ENCODE data around the gene NABP2.
"Not testable (repeated sequence)": the region's sequence is repeated elsewhere in the genome, so short reads cannot be mapped to it uniquely, and the experiment has no call there.

NABP2 gene

GRCh38 chr12:56257491-56258067 is 33.4 kb downstream of the NABP2 start:
- DNase-seq (ENCODE audit: low read depth) = no peak
- peak overlapping the region; percentile 87 for H3K4me3 ChIP-seq (ENCODE audit: low read depth, low read length)

GRCh38 chr12:56258068-56258819 is 34.1 kb downstream of the NABP2 start, which contains the start of gene ANKRD52:
Gene ANKRD52 (minus strand): TSS chr12:56258384. CDS start chr12:56258269, 115 bp downstream.
- peak; percentile 40 for TF ChIP-seq CTCF (IDR thresholded peaks at IDR 0.05; ENCODE audit: low read depth, low read length, missing control alignments)
- in situ Hi-C loops (cut with HindIII; ENCODE audit: low sequenced_read_pairs) = no loop called here
- peak; percentile 32 for DNase-seq (ENCODE audit: low read depth)
- H3K4me3 ChIP-seq (ENCODE audit: low read depth, low read length) = peak within 1 kb of the TSS; percentile 87

More at GRCh38 chr12:56257491-56258067, 33.4 kb downstream of the NABP2 start:
- in situ Hi-C loops (cut with HindIII; ENCODE audit: low sequenced_read_pairs) = no loop called here
- TF ChIP-seq CTCF (IDR thresholded peaks at IDR 0.05; ENCODE audit: low read depth, low read length, missing control alignments) = peak; percentile 1

- in situ Hi-C loops (cut with HindIII; ENCODE audit: low sequenced_read_pairs) = no loop called here
These were observed 34.7 kb downstream of the NABP2 start for GRCh38 chr12:56258820-56259183.

GRCh38 chr12:56260380-56260779 is 36.2 kb downstream of the NABP2 start:
- in situ Hi-C loops (cut with HindIII; ENCODE audit: low sequenced_read_pairs) = no loop called here
- no peak for DNase-seq (ENCODE audit: low read depth)
- no peak for TF ChIP-seq CTCF (IDR thresholded peaks at IDR 0.05; ENCODE audit: low read depth, low read length, missing control alignments)

More at GRCh38 chr12:56258820-56259183, 34.7 kb downstream of the NABP2 start:
- peak overlapping the region; percentile 87 for H3K4me3 ChIP-seq (ENCODE audit: low read depth, low read length)
- TF ChIP-seq CTCF (IDR thresholded peaks at IDR 0.05; ENCODE audit: low read depth, low read length, missing control alignments) = no peak
- DNase-seq (ENCODE audit: low read depth) = no peak

GRCh38 chr12:56260921-56261320 is 36.8 kb downstream of the NABP2 start:
- no peak for TF ChIP-seq CTCF (IDR thresholded peaks at IDR 0.05; ENCODE audit: low read depth, low read length, missing control alignments)
- no peak overlapping the region for H3K4me3 ChIP-seq (ENCODE audit: low read depth, low read length)
- no peak for DNase-seq (ENCODE audit: low read depth)
- in situ Hi-C loops (cut with HindIII; ENCODE audit: low sequenced_read_pairs) = no loop called here

More at GRCh38 chr12:56260380-56260779, 36.2 kb downstream of the NABP2 start:
- H3K4me3 ChIP-seq (ENCODE audit: low read depth, low read length) = no peak overlapping the region

- in situ Hi-C loops (cut with HindIII; ENCODE audit: low sequenced_read_pairs) = no loop called here
These were observed 37.5 kb downstream of the NABP2 start for GRCh38 chr12:56261503-56262232.

GRCh38 chr12:56262955-56263354 is 38.8 kb downstream of the NABP2 start:
- DNase-seq (ENCODE audit: low read depth); in situ Hi-C loops (cut with HindIII; ENCODE audit: low sequenced_read_pairs); H3K4me3 ChIP-seq (ENCODE audit: low read depth, low read length): not testable (repeated sequence)

More at GRCh38 chr12:56261503-56262232, 37.5 kb downstream of the NABP2 start:
- DNase-seq (ENCODE audit: low read depth) = no peak
- no peak overlapping the region for H3K4me3 ChIP-seq (ENCODE audit: low read depth, low read length)
- TF ChIP-seq CTCF (IDR thresholded peaks at IDR 0.05; ENCODE audit: low read depth, low read length, missing control alignments) = no peak

- DNase-seq (ENCODE audit: low read depth); in situ Hi-C loops (cut with HindIII; ENCODE audit: low sequenced_read_pairs): not testable (repeated sequence)
- H3K4me3 ChIP-seq (ENCODE audit: low read depth, low read length) = peak overlapping the region; percentile 65
These were observed 42.0 kb downstream of the NABP2 start for GRCh38 chr12:56266068-56266692.
